M059J (cell line): ENCODE measurements around the gene ACTN4. TPM values are rescaled to one million over a fixed set of nuclear protein-coding genes. Genes with fewer than 3 reads are reported as not detected.

ENCODE experiments used
- DNase-seq: peaks from one replicate; pipeline ENCODE4 v3.0.0-alpha.2; 2012; ENCODE audit warnings: low read depth
- total RNA-seq: library from RNA; depleted of rRNA; stranded (reverse); fragments of >200 nt; shearing (Covaris generic); gene quantifications from 2 replicates; pipeline ENCODE4 v1.2.3, GENCODE V29; 2014

The ACTN4 gene
- total RNA-seq, 1 experiment from 2014 or later, result 536 TPM

DNA sequence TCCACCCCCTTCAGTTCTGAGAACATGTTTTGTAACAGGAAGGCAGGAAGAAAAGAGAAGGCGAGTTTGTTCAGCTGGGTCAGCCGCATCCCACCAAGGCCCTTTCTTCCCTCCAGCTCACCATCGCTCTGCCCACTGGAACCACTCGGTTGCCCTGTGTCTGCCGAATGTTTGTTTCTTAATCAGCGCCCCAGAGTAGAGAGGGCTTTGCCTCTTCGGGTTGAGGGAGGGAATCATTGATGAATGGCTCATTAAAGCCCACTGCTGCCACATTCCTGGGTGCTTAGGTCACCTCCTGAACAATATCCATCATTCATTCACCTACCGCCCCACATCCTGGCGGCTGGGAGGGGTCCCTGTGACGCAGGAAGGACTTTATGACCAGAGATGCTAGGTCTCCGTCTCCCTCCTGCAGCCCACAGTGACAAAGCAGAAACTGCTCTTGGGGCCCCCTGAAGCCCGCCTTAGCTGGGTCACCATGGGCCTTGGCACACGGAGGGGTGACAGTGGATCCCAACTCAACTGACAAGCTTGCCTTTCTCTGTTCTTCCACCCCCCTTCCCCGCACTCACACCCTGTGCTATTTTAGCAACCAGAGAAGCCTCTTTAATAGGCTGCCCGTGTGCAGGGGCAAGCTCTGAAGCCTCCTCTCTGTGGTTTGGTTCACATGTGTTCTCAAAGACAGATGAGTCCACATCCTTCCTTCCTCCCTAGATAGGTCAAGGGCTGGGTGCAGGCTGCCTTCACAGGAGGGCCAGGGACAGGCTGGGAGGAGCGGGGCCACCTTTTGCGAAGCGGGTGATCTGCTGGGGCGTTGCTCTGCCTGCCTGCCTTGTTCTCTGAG is 46.2 kb downstream of the ACTN4 start:
- DNase-seq, result peak; percentile 96

DNA sequence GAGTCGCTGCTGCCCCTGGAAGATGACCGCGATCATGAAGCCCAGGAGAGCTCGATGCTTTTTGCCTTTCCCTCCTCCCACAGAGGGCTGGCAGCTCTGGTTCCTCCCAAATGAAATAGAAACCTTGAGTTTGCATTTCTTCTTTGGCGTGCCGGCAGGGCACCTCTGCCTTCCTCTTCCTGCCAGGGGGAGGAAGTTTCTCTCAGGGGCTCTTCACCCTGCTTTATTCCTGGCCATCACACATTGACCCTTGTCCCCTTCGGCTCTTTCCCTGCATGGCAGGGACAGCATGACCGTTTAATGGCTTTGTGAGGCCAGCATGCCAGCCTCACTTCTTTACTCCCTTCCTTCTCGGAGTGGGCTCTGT is 47.9 kb downstream of the ACTN4 start:
- no peak for DNase-seq

- DNase-seq, result no peak
Measured at GRCh38 chr19:38695832-38696728, 48.6 kb downstream of the ACTN4 start.

DNA sequence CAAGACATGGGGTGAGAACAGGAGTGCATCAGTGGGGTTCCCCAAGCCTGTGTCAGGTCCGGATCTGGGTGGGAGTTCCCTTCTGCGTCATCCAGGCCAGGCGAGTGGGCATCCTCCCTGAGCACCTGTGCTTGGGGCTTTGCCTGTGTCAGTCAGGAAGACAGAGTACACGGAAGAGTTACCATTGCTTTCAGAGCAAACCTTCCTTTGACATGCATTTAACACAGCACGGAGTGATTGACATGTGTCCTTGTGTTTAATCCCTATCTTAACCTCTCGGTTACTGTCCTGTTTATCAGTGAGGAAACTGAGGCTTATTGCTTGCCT is 49.2 kb downstream of the ACTN4 start:
- DNase-seq, result no peak

GRCh38 chr19:38697197-38697596 is 49.7 kb downstream of the ACTN4 start:
- no peak for DNase-seq

GRCh38 chr19:38697641-38698071 is 50.2 kb downstream of the ACTN4 start:
- DNase-seq, result no peak

DNA sequence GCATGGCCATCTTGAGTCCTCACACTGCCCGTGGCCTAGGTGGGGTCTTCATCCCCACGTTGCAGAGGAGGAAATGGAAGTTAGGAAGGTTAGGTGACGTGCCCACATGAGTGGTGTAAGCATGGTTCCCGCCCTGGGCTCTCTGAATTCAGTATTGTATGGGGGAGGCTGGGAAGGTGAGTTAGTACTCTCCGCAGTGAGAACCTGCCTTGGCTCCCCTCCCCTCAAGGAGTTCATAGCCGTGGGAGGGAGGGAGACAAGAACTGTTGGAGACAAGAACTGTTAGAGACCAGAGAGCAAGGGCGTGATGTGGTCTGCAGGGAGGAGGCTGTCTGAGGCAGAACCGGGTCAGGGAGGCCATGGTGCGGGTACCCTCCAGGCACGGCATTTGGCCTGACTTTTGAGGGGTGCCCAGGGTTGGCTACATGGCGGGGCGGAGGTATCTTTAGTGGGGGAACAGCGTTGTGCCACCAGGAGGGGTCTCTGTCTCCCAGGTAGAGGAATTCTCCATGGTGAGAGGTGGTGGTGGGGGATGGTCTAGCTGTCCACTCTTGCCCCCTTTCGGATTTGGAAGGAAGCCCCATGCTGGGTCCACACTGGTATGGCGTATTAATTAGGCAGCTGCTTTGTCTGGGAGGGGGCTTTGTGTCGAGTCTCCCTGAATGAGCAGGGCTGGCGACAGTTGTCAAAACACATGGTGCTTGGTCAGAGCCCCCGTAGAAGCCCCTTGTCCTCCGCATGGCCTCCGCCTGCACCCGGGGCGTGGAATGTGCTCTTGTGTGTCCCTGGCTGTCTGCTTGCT is 51.0 kb downstream of the ACTN4 start:
- no peak for DNase-seq

- no peak for DNase-seq
Measured at GRCh38 chr19:38699027-38699346, 51.5 kb downstream of the ACTN4 start.

GRCh38 chr19:38699647-38700349 is 52.3 kb downstream of the ACTN4 start:
- no peak for DNase-seq

DNA sequence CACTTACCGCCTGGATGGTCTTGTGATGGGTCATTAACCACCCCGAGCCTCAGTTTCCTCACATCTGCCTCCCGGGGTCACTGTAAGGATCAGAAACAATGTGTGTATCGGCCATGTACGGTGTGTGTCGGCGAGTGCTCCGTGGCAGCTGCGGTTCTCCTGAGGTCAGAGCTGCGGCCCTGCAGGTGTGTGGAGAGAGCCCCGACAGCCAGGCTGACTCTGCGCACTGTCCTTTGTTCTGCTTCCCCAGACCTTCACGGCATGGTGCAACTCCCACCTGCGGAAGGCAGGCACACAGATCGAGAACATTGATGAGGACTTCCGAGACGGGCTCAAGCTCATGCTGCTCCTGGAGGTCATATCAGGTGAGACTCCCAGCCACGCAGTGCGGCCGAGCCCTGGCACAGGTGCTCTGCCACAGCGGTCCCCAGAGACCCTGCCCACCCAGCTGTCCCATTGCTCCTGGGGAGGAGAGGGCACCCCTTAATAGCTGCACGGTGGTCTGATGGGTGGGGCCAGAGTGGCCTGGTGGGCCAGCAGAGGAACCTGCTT is 53.0 kb downstream of the ACTN4 start:
- no peak for DNase-seq

GRCh38 chr19:38700902-38701454 is 53.5 kb downstream of the ACTN4 start:
- no peak for DNase-seq

GRCh38 chr19:38701455-38702063 is 54.1 kb downstream of the ACTN4 start:
- no peak for DNase-seq

GRCh38 chr19:38702278-38702677 is 54.8 kb downstream of the ACTN4 start:
- no peak for DNase-seq

GRCh38 chr19:38703509-38703908 is 56.1 kb downstream of the ACTN4 start:
- DNase-seq, result no peak

DNA sequence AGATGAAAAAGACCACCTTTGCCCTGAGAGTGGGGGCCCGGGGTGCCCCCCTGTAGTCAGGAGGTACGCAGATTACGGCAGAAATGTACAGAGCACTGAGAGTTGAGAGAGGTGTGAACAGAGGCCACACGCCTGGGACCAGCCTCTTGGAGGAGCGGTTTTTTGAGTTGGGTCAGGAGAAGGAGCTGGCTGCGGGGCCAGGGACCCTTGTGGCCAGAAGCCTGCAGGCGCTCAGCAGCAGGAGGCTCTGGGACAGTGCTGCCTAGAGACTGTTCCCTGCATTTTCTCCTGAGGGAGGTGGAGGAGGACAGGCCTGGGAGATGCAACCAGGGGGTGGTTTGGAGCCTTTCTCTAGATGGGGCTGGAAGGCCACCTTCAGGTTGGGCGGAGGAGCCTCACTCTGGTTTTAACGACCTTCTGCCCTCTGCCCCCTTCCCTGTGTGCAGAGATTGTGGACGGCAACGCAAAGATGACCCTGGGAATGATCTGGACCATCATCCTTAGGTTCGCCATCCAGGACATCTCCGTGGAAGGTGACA is 57.1 kb downstream of the ACTN4 start:
- no peak for DNase-seq

GRCh38 chr19:38705197-38706019 is 58.0 kb downstream of the ACTN4 start:
- no peak for DNase-seq

DNA sequence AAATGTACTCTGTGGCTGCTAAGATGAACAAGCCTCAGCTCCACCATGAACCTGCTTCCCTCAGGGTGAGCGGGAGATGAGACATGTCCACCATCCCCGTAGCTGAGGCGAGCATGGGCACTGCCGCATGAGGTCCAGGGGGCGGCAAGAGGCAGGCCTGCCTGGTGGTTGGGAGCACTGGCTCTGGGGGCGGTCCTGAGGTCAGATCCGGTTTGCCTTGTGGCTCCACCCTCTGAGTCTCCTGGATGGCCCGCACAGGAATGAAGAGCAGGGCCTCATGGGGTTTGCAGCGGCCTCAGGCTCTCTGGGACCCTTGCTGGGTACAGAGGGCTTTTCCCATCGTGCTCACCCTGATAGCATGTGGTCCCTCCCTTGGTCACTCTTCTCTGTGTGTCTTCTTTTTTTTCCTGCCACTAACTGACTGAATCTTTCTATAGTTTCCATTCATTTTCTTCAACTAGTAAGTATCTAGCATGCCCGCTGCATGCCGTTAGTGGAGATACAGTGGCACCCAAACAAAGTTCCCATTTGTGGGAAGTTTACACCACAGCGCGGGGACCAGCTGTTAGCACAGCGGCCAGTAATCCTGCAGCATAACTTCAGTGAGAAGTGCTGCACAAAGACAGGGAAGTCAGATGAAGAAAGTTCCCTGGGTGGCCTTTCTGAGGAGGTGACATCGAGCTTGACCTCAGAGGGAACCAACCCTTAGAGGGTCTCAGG is 59.5 kb downstream of the ACTN4 start:
- DNase-seq, result no peak

- peak; percentile 71 for DNase-seq
Measured at GRCh38 chr19:38707512-38708114, 60.2 kb downstream of the ACTN4 start.
